Muscle layer of duodenum (tissue), 2 donors: ENCODE data around the gene ARL8B.
"Not testable (repeated sequence)": the region's sequence is repeated elsewhere in the genome, so short reads cannot be mapped to it uniquely, and the experiment has no call there.

Source experiments
- H3K27ac ChIP-seq: one replicate; pipeline ENCODE4 v1.7.0; 2013; ENCODE audit warnings: mild to moderate bottlenecking, low read length
- H3K27me3 ChIP-seq: one replicate; pipeline ENCODE4 v1.7.0; 2013; ENCODE audit warnings: low read depth, mild to moderate bottlenecking, control low read depth, low read length
- H3K36me3 ChIP-seq, 2 donors: one replicate each; pipeline ENCODE4 v1.7.0; 2013; ENCODE audit warnings: low read length in 2 of 2, control low read depth in 1 of 2, mild to moderate bottlenecking in 1 of 2; ENCODE audit not compliant: insufficient read depth in 2 of 2, control insufficient read depth in 1 of 2
- H3K4me1 ChIP-seq, 2 donors: one replicate each; pipeline ENCODE4 v1.7.0; 2013; ENCODE audit warnings: low read length in 2 of 2, mild to moderate bottlenecking in 2 of 2, control low read depth in 1 of 2, moderate library complexity in 1 of 2; ENCODE audit not compliant: insufficient read depth in 2 of 2, control insufficient read depth in 1 of 2
- H3K4me3 ChIP-seq, 2 donors: one replicate each; pipeline ENCODE4 v1.7.0; 2013; ENCODE audit warnings: low read length in 2 of 2, low read depth in 1 of 2, mild to moderate bottlenecking in 1 of 2
- H3K9me3 ChIP-seq, 2 donors: one replicate each; pipeline ENCODE4 v1.7.0; 2013; ENCODE audit warnings: low read length in 2 of 2, control low read depth in 1 of 2, mild to moderate bottlenecking in 1 of 2; ENCODE audit not compliant: control insufficient read depth in 1 of 2
- donor health status: healthy.

The ARL8B gene

DNA sequence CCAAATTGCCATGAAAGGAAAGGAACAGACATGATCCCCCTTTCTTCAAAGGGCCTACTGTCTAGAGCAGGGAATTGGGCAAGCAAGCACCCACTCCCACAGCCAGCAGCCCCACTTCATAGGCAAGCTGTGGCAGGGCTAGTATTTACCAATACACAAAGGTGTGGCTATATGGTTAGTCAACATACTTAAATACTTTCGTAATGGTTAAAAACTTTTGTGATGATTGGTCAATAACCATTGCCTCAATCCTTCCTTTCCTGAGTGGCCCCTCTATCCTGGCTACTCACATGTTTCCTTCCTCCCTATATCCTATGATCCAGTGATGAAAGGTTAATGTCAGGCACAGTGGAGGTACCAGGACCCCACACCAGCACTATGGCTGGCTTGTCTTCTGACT, 30.1 kb upstream of the ARL8B start:
- Histone ChIP-seq H3K27me3 (peaks cover 3% of the 10 kb centered on the region), H3K4me3 (no peak overlapping the region), H3K27ac (no peak overlapping the region)

GRCh38 chr3:5093731-5094130, 28.4 kb upstream of the ARL8B start:
- H3K4me3 ChIP-seq = no peak overlapping the region
- H3K27me3 ChIP-seq = peaks cover 3% of the 10 kb centered on the region
- H3K27ac ChIP-seq = no peak overlapping the region
- no peaks in the 10 kb centered on the region for H3K9me3 ChIP-seq
- H3K4me1 ChIP-seq = no peaks in the 10 kb centered on the region
- no peaks in the 10 kb centered on the region for H3K36me3 ChIP-seq

More for the DNA sequence above, 30.1 kb upstream of the ARL8B start:
- Histone ChIP-seq H3K4me1 (no peaks in the 10 kb centered on the region), H3K36me3 (no peaks in the 10 kb centered on the region), H3K9me3 (no peaks in the 10 kb centered on the region)

DNA sequence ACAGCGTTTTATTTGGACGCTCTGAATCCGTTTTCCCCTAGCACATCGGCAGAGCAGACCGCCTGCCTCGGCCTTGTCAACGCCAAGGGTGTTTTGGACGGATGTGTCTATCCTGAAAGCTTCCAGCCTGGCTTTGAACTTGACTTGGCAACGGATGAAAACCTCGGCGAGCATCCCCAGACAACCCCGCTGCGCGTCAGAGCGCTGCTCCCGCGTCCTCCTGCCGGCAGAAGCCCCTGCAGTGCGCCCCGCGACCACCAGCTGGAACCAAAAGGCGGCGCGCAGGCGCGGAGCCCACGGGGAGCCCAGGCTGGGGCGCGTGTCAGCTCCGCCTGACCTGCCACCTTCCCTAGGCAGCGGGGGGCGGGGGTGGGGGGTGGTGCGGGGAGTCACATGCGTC, 26.2 kb upstream of the ARL8B start:
- peak overlapping the region in 1 of 2 donors; percentile 53 for H3K4me3 ChIP-seq
- H3K27ac ChIP-seq = no peak overlapping the region
- no peaks in the 10 kb centered on the region for H3K9me3 ChIP-seq

GRCh38 chr3:5096336-5097008, 25.6 kb upstream of the ARL8B start:
- Histone ChIP-seq H3K4me1 (no peaks in the 10 kb centered on the region), H3K36me3 (no peaks in the 10 kb centered on the region), H3K27me3 (peaks cover 3% of the 10 kb centered on the region), H3K4me3 (peak overlapping the region in 1 of 2 donors; percentile 53), H3K9me3 (no peaks in the 10 kb centered on the region), H3K27ac (no peak overlapping the region)

More for the DNA sequence above, 26.2 kb upstream of the ARL8B start:
- Histone ChIP-seq H3K36me3 (no peaks in the 10 kb centered on the region), H3K4me1 (no peaks in the 10 kb centered on the region), H3K27me3 (peaks cover 3% of the 10 kb centered on the region)

GRCh38 chr3:5098346-5098745, 23.7 kb upstream of the ARL8B start:
- Histone ChIP-seq H3K27ac (no peak overlapping the region), H3K9me3 (no peaks in the 10 kb centered on the region), H3K4me3 (no peak overlapping the region), H3K36me3 (no peaks in the 10 kb centered on the region), H3K27me3 (peaks cover 3% of the 10 kb centered on the region), H3K4me1 (no peaks in the 10 kb centered on the region)

GRCh38 chr3:5102532-5102931, 19.6 kb upstream of the ARL8B start:
- H3K9me3 ChIP-seq = no peaks in the 10 kb centered on the region
- H3K36me3 ChIP-seq = no peaks in the 10 kb centered on the region
- H3K4me3 ChIP-seq = no peak overlapping the region
- H3K27me3 ChIP-seq = no peaks in the 10 kb centered on the region
- no peak overlapping the region for H3K27ac ChIP-seq
- H3K4me1 ChIP-seq = no peaks in the 10 kb centered on the region

DNA sequence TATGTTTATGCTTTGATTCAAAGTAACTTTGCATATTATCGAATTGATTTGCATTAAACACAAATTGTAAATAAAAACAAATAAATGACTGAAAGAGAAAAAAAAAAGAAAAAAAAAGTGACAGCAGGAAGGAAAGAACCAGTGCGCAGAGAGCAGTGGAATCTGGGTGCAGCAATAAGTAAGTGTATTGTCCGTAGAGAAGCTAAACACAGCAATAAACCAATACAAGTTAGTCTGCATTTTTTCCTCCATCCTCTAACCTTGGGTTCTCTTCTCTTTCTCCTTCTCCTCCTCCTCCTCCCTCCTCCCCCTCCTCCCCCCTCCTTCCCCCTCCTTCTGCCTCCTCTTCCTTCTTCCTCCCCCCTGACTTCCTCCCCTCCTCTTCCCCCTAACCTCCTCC, 18.3 kb upstream of the ARL8B start:
- Histone ChIP-seq H3K27me3 (no peaks in the 10 kb centered on the region), H3K27ac (no peak overlapping the region), H3K36me3 (no peaks in the 10 kb centered on the region), H3K4me3 (no peak overlapping the region), H3K4me1 (no peaks in the 10 kb centered on the region), H3K9me3 (no peaks in the 10 kb centered on the region)

DNA sequence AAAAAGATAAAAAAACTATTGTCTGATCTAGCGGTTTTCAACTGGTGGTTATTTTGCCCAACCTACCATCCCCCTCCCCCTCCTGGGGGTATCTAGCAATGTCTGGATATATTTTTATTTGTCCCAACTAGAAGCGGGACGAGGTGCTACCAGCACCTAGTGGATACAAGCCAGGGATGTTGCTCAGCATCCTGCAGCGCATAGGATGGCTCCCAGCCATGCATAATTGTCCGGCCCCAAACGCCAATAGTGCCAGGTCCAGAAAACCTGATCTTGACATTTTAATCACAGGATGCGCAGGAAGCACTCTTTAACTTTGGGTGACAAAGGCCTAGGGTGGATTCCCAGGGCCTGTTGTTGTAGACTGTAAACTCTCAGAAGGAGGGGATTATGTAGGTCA, 17.0 kb upstream of the ARL8B start:
- Histone ChIP-seq H3K4me3 (no peak overlapping the region), H3K36me3 (no peaks in the 10 kb centered on the region), H3K4me1 (no peaks in the 10 kb centered on the region), H3K27ac (no peak overlapping the region), H3K27me3 (no peaks in the 10 kb centered on the region), H3K9me3 (no peaks in the 10 kb centered on the region)

DNA sequence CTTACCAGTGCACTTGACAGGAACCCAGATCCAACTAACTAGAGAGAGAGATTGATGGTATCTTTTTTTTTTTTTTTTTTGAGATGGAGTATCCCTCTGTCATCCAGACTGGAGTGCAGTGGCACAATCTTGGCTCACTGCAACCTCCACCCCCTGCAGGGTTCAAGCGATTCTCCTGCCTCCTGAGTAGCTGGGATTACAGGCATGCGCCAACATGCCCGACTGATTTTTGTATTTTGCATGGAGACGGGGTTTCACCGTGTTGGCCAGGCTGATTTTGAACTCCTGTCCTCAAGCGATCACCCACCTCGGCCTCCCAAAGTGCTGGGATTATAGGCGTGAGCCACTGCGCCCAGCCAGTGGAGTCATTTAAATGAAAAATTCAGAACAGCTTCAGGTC, 15.7 kb upstream of the ARL8B start:
- H3K27me3 ChIP-seq, H3K4me1 ChIP-seq, H3K36me3 ChIP-seq, H3K9me3 ChIP-seq, H3K27ac ChIP-seq, H3K4me3 ChIP-seq: not testable (repeated sequence)

DNA sequence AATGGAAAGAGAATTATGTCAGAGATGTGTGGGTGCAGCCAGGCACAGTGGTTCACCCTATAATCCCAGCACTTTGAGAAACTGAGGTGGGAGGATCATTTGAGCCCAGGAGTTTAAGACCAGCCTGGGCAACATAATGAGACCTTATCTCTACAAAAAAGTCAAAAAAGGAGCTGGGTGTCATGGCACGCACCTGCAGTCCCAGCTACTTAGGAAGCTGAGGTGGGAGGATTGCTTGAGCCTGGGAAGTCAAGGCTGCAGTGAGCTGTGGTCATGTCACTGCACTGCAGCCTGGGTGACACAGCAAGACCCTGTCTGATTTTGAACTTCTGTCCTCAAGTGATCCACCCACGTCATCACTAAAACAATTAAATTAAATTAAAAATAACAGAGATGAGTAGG, 15.2 kb upstream of the ARL8B start:
- not testable (repeated sequence) for H3K27ac ChIP-seq, H3K4me3 ChIP-seq, H3K4me1 ChIP-seq, H3K9me3 ChIP-seq, H3K27me3 ChIP-seq, H3K36me3 ChIP-seq

DNA sequence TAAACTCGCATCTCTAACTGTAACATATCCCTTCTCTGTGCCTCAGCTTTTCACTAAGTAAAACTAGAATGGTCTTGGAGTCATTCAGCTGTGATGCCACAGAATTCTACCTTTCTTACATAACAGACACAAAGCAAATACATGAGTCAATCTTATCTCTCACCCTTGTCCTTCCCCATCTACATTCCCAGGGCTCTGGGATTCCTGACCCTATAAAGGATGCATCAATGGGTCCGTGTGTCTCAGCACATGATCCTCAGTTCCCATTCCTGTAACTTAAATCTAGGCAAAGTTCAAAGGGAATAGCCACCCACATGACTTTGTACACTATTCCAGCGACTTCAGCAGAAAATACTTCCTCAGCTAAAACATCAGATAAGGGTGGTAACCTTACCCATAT, 11.8 kb upstream of the ARL8B start:
- Histone ChIP-seq H3K27me3 (no peaks in the 10 kb centered on the region), H3K9me3 (no peaks in the 10 kb centered on the region), H3K36me3 (no peaks in the 10 kb centered on the region)

GRCh38 chr3:5112043-5112442, 10.0 kb upstream of the ARL8B start:
- no peak overlapping the region for H3K27ac ChIP-seq
- H3K4me1 ChIP-seq = no peaks in the 10 kb centered on the region
- H3K36me3 ChIP-seq = no peaks in the 10 kb centered on the region
- no peak overlapping the region for H3K4me3 ChIP-seq
- no peaks in the 10 kb centered on the region for H3K9me3 ChIP-seq
- no peaks in the 10 kb centered on the region for H3K27me3 ChIP-seq

More for the DNA sequence above, 11.8 kb upstream of the ARL8B start:
- Histone ChIP-seq H3K4me3 (no peak overlapping the region), H3K4me1 (no peaks in the 10 kb centered on the region), H3K27ac (no peak overlapping the region)
